Limb (tissue), 2 donors: ENCODE measurements around the gene LCA5L.
"Not testable (repeated sequence)": the region's sequence is repeated elsewhere in the genome, so short reads cannot be mapped to it uniquely, and the experiment has no call there.

ENCODE experiments used
- DNase-seq, 2 donors: peaks; one replicate each; pipeline ENCODE4 v3.0.0-alpha.2; 2016; ENCODE audit errors: extremely low spot score in 2 of 2

Gene LCA5L

DNA sequence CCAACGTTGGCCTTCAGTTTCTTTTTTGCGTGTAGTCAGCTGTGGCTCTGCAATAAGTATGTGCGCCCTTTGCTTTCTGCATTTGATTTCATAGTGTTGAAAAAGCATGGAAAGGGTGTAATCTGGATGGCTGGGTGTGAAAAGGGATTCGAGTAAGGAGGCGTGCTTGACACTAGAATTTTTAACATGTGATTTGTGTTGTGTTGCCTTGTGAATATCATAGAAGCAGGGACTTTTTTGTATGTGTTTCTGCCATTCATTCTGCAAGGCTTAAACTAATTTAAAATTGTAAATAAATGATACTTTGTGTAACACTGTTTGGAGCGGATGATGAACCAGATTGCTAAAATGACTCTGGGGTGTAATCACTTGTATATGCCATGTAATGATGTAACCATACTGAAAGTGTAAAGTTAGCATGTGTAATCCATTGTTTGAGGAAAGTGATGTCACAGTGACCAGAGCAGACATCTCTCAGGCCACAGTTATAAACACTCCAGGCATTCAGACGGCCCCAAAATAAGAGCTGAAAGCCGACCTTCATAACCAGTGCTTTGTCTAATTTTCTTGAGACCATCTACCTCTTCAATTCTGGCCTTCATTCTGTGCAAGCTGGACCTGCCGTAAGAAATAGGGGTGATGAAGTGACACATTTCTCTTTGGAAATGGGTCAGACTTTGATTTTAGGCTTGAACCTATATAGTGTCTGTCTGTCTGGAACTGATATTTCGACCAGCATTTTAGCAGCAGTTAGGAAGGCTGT is 6.8 kb upstream of the LCA5L start:
- DNase-seq: peak in 1 of 2 donors; percentile 34

DNA sequence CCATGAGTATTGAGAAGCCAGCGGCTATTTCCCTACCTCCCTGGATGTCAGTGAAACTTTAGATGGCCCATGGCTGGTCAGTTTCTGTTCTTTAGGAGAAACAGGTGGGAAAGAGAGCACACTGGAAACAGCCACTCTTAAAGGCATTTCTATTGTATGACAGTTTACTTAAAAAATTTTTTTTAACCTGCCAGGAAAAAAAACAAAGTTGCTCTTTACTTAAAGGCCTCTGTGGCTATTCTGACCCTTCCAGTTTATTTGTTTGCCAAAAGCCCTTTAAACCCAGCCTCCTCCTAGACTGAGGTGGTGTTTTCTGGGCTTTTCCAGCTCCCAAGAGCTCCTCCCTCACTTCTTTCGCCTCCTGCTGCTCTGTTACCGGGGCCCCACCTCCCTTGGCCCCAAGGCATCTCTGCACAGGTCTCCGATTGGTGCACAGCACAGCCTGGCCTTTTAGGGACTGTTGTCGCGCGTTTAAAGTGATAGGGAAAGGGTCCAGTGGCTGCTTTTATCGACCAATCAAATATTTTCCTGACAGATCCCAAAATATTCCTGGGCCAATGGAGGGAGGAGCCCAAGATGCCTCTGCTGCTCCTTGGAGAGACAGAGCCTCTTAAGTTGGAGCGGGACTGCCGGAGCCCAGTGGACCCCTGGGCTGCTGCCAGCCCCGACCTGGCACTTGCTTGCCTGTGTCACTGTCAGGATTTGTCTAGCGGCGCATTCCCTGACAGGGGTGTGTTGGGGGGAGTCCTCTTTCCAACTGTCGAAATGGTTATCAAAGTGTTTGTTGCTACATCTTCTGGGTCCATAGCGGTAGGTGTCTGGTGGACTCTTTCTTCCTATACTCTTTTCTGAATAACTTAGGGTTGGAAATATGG is 6.0 kb upstream of the LCA5L start, which contains the start of gene SH3BGR:
TSS of gene SH3BGR (plus strand) at position 639 of the 875 bp plus-strand sequence. CDS start at position 766, 127 bp downstream.
- DNase-seq: peak; percentile 52 to 54

DNA sequence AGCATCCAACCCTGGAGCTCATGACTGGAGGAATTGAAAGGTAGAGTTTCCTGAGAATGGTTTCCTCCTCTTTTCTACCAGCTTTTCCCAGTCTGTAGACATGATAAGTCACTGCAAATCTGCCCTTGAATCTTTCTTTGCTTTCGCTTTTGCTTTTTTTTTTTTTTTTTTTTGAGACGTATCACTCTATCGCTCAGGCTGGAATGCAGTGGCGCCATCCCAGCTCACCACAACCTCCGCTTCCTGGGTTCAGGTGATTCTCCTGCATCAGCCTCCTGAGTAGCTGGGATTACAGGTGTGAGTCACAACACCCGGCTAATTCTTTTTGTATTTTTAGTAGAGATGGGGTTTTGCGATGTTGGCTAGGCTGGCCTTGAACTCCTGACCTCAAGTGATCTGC is 1.7 kb upstream of the LCA5L start:
- DNase-seq: no peak

DNA sequence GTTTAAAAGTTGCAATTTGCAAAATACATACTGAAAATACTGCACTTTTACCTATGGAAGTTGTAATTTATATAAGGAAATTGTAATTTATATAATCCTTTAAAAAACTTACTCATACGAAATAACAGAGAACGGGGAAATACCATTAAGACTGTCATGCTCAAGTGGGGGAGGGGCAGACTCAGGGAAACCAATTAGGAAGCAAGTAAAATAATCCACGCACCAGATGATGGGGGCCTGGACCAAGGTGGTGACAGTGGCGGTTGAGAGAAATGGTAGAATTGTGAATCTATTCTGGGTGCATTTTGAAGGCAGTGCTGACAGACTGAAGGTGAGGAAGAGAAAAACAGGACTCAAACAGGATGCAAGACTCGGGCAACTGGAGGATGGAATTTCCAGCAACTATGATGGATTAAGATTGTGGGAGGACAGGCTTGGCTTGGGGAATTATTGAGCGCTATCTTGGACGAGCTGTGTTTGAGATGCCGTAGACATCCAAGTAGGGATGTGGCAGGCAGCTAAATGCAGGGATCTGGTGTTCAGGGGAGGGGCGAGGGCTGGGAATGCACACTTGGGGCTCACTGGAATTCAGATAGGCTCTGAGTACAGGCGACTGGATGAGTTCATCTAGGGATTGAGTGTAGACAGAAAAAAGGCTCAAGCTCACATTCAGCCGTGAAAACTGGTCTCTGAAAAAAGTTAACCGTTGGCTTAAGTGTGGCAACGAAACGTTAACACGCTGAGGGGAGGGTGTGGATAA is 977 bp downstream of the LCA5L start:
- peak; percentile 44 to 55 for DNase-seq

DNA sequence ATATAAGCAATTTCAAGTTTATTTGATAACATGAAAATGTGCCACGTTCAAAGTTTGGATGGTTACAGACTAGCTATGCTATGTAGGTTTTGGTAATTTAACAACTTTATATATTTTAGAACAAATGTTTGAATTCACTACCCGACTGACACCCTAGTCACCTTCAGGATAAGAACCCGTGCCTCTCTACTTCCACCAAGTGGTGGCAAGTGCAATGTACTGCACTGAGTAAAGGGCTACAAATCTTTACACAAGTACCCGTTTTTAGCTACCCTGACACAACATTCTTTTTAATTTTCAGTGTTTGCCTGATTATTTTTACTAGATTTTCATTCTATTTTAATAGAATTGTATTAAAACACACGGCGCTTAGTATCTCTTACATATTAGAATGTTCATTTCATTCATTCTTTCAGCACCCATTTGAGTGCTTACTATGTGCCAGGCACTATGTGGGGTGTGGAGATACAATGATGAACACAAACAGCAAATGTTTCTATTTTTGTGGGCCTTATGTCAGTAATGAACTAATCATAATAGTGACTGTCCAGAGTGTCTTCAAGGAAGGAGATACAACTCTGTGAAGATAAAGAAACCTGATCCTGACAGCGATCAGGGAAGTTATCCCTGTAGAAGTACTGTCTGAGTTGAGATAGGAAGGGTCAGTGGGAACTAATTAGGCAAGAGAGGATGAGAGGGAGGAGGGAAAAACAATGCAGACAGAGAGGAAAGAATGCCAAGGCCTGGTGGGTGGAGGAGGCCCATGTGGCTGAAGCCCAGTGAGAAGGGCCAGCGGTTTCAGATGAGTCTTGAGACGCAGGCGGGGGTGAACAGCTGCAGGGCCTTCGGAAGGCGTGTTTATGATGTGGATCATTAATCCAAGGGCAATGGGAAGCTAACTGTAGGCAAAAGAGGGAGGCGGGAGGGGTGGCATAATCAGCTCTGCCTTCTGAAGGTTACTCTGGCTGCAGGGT is 3.8 kb downstream of the LCA5L start:
- peak in 1 of 2 donors; percentile 42 for DNase-seq

DNA sequence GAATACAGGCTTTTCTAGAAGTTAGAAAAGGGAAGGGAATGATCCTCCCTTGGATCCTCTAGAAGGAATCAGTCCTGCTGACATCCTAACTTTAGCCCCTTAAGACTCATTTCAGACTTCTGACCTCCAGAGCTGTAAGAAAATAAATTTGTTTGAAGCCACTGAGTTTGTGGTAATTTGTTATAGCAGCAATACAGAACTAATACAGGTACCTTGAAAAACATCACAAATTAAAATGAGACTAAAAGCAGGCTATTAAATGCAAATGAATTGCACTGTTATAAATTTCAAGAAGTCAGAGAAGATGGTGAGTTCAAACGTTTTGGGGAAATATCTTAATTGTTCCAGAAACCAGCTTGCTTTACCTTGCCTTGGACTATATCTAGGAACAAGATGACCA is 6.3 kb downstream of the LCA5L start:
- no peak for DNase-seq

DNA sequence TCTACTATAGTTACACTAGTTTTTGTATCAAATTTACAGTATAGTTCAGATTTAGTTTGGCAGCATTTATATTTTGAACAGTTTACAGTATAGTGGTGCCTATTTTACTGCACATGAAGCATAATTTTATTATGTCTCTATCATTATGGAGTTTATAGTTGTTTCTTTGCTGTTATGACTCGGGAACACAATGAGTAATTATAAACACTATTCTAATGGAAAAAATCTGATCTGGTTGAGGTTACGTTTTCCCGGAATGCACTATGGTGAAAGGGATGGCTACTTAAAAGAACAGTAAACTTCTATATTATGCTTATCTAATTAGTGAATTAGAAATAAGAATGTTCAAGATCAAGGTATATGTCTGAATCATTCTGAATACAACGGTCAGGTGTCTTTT is 10.6 kb downstream of the LCA5L start:
- DNase-seq: no peak

DNA sequence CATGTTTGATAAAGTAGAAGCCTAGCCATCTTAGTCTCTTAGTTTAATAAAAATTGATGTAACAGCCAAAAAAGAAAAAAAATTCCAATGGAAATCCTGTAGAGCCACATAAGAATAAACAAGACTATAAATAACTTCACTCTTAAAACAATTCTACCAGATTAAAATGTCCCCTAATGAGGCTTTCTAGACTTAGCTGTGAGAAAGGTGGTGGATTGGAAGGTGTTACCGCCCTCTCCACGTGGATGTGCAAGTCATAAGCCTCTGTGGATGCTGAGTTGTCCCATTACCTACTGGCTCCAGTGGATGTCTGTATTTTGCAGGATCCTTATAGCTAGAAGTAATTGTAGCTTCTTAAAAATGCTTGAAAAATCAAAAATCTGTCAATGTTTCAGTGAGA is 14.6 kb downstream of the LCA5L start:
- no peak for DNase-seq

DNA sequence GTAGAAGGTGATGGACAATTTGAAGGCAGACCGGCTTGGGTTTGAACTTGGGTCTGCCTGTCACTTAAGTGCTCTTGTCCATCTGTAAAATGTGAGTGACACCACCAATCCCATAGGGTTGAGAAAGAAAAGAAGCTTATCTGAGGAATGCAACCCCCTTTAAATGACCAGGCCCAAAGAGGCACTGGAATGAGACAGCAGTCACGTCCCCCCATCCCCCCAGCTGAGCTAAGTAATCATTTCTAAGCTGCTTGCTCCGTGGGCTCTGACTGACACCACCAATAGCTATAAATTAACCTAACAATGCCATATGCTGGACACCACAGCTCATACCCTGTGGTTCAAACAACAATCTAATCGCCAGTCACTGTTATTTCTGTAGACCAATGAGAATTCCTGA is 15.1 kb downstream of the LCA5L start:
- no peak for DNase-seq

DNA sequence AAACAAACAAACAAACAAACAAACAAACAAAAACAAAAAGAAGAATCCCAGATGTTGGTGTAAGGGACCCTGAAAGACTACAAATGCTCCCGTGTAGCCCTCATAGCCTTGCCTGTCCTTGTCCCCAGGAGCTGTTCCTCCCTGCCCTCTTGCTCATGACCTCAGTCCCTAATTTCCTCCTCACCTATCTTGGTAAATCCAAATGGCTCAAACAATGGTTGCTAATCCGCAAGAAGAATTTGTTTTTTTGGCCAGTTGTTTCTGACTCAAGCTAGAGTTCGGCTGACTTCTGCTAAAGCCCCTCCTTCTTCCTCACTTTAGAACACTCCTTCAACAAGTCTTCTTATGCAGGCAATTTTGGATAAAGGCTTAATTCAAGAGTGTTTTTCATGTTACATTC is 15.6 kb downstream of the LCA5L start:
- DNase-seq: no peak

DNA sequence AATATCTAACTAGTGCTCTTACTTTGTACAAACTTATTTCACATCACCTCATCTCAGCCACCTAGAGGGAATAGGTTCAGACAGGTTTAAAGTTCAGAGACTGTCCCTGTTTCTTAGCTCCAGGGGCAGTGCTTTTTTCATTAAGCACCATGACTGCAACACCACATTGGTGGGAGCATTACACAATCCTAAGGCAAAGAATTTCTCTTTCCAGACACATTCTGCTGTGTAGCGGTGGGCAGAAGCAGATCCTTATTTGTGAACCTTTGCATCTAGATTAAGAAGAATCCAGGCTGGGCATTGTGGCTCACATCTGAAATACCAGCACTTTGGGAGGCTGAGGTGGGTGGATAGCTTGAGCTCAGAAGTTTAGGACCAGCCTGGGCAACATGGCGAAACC is 16.1 kb downstream of the LCA5L start:
- DNase-seq: no peak

DNA sequence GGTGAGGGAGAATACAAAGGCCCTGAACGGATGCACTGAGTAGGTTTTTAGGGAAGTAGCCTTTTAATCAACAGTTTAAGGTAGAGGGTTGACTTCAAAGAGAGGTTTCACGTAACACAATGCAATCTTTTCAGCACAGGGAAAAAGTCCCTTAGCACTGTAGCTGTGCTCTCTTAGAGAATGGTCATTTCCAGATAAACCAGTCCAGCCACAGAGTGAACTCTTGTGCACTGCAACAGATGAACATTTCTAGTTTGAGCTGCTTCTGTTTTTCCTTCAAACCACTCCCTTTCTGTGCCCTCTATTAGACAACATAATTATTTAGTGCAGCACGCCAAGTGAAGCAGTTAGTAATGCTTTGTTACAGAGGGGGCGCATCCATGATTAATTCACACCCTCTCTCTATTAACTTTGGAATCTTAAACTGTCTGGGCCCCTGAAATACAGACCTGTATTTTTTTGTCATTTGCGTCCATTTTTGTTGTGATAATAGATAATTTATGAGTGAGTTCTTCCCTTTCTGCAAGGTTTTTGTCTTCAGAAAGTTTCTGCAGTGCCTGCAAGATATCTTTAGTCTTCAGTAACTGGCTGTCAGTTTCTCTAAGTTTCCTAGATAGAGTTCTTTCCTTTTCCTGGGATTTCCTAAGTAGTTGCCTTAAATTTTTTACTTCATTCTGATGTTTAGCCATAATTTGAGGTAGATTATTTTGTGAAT is 22.9 kb downstream of the LCA5L start:
- no peak for DNase-seq

DNA sequence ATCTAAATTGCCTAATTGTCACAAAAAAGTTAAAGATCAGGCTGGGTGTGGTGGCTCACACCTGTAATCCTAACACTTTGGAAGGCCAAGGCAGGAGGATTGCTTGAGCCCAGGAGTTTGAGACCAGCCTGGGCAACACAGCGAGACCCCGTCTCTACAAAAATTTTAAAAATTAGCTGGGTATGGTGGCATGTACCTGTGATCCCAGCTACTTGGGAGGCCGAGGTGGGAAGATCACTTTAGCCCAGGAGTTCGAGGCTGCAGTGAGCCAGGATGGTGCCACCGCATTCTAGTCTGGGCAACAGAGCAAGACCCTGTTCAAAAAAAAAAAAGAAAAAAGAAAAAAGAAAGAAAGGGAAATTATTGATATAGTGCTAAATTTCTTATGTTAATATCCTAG is 26.4 kb downstream of the LCA5L start:
- DNase-seq: not testable (repeated sequence)

DNA sequence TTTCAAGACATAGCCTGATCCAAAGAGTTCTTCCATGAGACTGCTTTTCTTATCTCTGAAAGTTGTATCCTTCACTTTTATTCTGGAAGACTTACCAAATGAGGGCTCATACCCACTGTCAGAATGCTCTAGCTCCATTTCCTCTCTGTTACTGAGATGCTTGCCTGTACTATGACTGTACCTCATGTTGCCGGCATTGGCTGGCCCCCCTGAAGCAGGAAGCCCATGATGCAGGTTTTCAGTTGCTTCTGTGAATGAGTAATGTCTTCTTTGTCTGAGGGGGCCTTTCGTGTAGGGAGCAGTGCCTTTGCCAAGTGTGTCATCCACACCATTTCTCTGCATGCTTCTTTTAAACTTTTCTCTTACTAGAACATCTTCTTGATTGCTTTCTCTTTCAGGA is 39.5 kb downstream of the LCA5L start:
- no peak for DNase-seq

DNA sequence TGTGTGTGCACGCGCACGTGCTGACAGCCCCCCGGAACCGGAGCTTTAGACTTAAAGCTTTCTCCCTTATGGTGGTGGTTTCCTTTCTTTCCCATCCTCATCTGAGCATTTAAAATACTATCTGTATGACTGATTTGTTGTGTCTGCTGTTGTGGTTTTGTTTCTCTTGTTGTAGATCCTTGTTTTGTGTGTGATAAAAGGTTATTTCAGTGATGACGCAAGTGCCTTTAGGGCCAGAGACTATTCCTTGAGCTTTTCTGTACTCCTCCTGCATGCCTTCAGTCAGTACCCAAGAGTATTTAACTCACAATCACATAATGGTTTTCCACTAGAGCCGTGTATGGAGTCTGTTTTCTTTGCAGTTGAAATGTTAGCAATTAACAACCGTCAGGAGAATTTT is 45.4 kb downstream of the LCA5L start:
- DNase-seq: no peak

DNA sequence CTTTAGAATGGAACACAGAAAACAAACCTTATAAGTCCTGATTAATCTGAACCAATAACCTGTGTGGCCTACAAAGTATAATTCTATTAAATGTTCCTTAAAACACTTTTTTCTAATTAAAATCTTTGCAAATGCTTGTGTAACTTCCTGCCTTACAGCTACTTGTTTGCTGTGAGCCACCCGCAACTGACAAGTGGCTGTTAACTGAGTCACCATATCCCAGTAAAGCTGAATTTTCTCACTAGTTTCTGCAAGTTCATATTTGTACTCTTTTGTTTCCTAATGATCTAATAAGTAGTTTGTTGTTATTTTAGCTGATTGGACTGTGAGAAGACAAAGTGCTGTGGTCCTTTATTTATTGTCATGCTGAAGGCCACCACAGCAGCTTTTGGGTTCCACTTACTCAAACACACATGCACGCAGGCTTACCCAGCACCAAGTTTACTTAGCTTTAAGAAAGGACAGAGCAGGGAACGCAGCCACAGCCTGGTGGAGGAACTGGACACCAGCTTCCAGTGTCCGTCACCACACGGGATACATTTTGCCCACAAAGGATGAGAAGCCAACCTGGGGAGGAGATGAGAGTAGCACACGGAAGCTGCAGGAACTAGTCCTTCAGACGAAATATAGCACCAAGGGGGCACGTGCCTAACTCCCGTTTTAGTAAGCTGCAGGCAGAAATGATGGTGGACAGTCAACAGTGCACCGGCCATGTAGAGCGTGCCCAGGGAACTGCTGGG is 47.8 kb downstream of the LCA5L start:
- no peak for DNase-seq

DNA sequence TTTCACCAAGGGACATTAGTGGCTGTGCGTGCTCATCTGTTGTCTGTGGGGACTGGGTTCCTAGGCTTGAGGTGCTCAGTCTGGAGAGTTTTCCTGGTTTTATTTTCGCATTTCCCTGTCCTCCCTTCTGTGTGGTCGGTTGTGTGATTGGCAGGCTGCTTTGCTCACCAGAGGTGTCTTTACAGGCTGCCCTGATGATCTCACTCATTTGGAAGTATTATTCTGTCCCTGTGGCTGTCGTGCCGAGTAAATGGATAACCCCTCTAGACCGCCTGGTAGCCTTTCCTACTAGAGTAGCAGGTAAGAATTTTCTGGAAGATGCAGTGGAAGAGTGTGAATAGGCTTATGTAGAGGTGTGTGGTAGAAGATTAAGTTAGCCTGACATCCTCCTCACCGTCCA is 52.6 kb downstream of the LCA5L start:
- DNase-seq: no peak

DNA sequence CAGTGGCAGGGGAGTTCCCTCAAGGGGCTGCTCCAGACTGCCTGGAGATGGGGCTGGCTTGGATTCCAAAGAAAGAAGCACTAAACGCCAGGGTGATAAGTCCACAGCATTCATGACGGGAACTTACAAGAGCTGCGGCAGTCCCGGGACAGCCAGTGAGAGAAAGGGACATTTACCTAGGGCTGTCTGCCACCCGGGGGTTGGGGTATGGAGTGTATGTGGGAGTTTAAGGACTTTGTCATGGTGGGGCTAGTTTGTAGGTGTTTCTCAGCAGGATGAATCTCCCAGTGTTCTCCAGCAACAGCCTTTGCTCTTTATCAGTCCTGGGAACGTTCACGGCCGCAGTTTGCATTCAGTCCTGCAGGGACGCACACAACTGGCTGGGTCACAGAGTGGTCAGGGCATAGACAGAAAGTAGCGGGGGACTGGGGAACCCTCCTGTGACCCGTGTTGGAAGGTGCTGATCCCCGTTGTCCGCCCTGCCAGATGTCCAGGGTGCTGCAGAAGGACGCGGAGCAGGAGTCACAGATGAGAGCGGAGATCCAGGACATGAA is 55.3 kb downstream of the LCA5L start:
- no peak for DNase-seq

DNA sequence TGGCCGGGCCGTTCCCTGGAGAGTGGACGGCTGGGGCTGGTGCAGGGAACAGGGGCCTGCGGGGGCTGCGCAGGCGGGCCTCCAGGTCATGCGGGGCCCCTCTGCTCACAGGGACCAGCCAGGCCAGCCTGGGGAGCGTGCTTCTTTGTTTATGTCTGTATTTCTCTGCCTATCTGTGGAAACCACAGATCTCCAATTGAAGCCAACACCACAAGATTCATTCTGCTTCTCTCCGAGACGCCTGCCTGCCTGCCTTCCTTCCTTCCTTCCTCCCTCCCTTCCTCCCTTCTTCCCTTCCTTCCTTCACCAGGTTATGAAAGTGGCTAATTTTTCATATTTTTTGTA is 56.8 kb downstream of the LCA5L start:
- no peak for DNase-seq
